SH-SY5Y (cell line): ENCODE results near the gene NRTN.

Experiments
- GATA2 ChIP-seq: IDR thresholded peaks from 2 replicates; pipeline ENCODE4 v1.6.1; 2011; ENCODE audit warnings: mild to moderate bottlenecking, low read depth, low read length
- GATA3 ChIP-seq: IDR thresholded peaks from 2 replicates; pipeline ENCODE4 v1.6.1; 2011; ENCODE audit warnings: low read depth, mild to moderate bottlenecking, low read length, moderate library complexity

DNA sequence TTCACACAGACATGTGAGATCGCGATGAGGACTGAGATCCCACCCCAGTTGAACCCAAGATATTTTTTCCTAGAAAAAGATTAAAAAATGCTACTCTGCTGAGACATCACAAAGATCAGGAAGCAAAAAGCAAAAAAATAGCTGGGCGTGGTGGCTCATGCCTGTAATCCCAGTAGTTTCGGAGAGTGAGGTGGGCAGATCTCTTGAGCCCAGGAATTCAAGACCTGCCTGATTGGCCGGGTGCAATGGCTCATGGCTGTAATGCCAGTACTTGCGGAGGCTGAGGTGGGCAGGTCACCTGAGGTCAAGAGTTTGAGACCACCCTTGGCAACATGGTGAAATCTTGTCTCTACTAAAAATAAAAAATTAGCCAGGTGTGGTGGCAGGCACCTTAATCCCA lies 45.3 kb downstream of the NRTN start:
- no peak for TF ChIP-seq GATA3
- TF ChIP-seq GATA2, result no peak
